ENCODE data around the gene GAGE12J.

GRCh38 chrX:49310371-49310770, 11.5 kb upstream of the GAGE12J start:
- no peak for TF ChIP-seq POLR2A (IDR thresholded peaks at IDR 0.05)
- TF ChIP-seq CTCF (IDR thresholded peaks at IDR 0.05): no peak
- no peak for TF ChIP-seq EP300 (IDR thresholded peaks at IDR 0.05)
- no peak for TF ChIP-seq POLR2AphosphoS5 (IDR thresholded peaks at IDR 0.05)
